ENCODE data around the gene EOLA1.

- TF ChIP-seq, protein P1, sequence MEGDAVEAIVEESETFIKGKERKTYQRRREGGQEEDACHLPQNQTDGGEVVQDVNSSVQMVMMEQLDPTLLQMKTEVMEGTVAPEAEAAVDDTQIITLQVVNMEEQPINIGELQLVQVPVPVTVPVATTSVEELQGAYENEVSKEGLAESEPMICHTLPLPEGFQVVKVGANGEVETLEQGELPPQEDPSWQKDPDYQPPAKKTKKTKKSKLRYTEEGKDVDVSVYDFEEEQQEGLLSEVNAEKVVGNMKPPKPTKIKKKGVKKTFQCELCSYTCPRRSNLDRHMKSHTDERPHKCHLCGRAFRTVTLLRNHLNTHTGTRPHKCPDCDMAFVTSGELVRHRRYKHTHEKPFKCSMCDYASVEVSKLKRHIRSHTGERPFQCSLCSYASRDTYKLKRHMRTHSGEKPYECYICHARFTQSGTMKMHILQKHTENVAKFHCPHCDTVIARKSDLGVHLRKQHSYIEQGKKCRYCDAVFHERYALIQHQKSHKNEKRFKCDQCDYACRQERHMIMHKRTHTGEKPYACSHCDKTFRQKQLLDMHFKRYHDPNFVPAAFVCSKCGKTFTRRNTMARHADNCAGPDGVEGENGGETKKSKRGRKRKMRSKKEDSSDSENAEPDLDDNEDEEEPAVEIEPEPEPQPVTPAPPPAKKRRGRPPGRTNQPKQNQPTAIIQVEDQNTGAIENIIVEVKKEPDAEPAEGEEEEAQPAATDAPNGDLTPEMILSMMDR (IDR thresholded peaks at IDR 0.05; ENCODE audit: poor library complexity, severe bottlenecking), result no peak
- TF ChIP-seq, protein P2, sequence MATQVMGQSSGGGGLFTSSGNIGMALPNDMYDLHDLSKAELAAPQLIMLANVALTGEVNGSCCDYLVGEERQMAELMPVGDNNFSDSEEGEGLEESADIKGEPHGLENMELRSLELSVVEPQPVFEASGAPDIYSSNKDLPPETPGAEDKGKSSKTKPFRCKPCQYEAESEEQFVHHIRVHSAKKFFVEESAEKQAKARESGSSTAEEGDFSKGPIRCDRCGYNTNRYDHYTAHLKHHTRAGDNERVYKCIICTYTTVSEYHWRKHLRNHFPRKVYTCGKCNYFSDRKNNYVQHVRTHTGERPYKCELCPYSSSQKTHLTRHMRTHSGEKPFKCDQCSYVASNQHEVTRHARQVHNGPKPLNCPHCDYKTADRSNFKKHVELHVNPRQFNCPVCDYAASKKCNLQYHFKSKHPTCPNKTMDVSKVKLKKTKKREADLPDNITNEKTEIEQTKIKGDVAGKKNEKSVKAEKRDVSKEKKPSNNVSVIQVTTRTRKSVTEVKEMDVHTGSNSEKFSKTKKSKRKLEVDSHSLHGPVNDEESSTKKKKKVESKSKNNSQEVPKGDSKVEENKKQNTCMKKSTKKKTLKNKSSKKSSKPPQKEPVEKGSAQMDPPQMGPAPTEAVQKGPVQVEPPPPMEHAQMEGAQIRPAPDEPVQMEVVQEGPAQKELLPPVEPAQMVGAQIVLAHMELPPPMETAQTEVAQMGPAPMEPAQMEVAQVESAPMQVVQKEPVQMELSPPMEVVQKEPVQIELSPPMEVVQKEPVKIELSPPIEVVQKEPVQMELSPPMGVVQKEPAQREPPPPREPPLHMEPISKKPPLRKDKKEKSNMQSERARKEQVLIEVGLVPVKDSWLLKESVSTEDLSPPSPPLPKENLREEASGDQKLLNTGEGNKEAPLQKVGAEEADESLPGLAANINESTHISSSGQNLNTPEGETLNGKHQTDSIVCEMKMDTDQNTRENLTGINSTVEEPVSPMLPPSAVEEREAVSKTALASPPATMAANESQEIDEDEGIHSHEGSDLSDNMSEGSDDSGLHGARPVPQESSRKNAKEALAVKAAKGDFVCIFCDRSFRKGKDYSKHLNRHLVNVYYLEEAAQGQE (IDR thresholded peaks at IDR 0.05; ENCODE audit: borderline replicate concordance), result no peak
Observed at GRCh38 chrX:149498767-149499166, 42.0 kb upstream of the EOLA1 start.

Data from neural cell (in vitro differentiated cells).